Stimulated activated memory B cell treated with anti-CD40 and anti-IgM and Interleukin-4, amounts not matched to agents 10 μg/mL and 1 μg/mL and 100 μg/mL, for 72 hours (primary cell): ENCODE measurements around the gene FHIT.
"Not testable (repeated sequence)": the region's sequence is repeated elsewhere in the genome, so short reads cannot be mapped to it uniquely, and the experiment has no call there.

Source experiments
- ATAC-seq: fragments of 150-1000 bp; cut with Tn5 transposase; 2 replicates; pipeline ENCODE4 v1.10.0; 2021
- H3K27ac Mint-ChIP-seq: one replicate; pipeline ENCODE4 v1.8.0; 2022; ENCODE audit warnings: mild to moderate bottlenecking, mixed read lengths
- H3K27me3 Mint-ChIP-seq: one replicate; pipeline ENCODE4 v1.8.0; 2022; ENCODE audit warnings: mixed read lengths
- H3K36me3 Mint-ChIP-seq: one replicate; pipeline ENCODE4 v1.8.0; 2022; ENCODE audit warnings: mixed read lengths
- H3K4me1 Mint-ChIP-seq: one replicate; pipeline ENCODE4 v1.8.0; 2022; ENCODE audit warnings: mixed read lengths
- H3K4me3 Mint-ChIP-seq: one replicate; pipeline ENCODE4 v1.8.0; 2022; ENCODE audit warnings: mild to moderate bottlenecking, moderate library complexity, mixed read lengths
- H3K9me3 Mint-ChIP-seq: one replicate; pipeline ENCODE4 v1.8.0; 2022; ENCODE audit warnings: mixed read lengths

The FHIT gene

GRCh38 chr3:59809016-59809415 lies 1442.2 kb downstream of the FHIT start:
- ATAC-seq: no peak
- Mint-ChIP-seq H3K4me1 (peaks cover 13% of the 10 kb centered on the region), H3K36me3 (no peaks in the 10 kb centered on the region), H3K9me3 (no peaks in the 10 kb centered on the region), H3K27ac (no peak overlapping the region), H3K27me3 (no peaks in the 10 kb centered on the region), H3K4me3 (no peak overlapping the region)

- H3K9me3 Mint-ChIP-seq: no peaks in the 10 kb centered on the region
- H3K4me1 Mint-ChIP-seq: peaks cover 13% of the 10 kb centered on the region
- no peak overlapping the region for H3K4me3 Mint-ChIP-seq
- H3K27ac Mint-ChIP-seq: no peak overlapping the region
- H3K27me3 Mint-ChIP-seq: no peaks in the 10 kb centered on the region
- ATAC-seq: no peak
- H3K36me3 Mint-ChIP-seq: no peaks in the 10 kb centered on the region
Observed at GRCh38 chr3:59808446-59808845, 1442.8 kb downstream of the FHIT start.

GRCh38 chr3:59803268-59803667 lies 1448.0 kb downstream of the FHIT start:
- H3K36me3 Mint-ChIP-seq: no peaks in the 10 kb centered on the region
- H3K27ac Mint-ChIP-seq: no peak overlapping the region
- H3K27me3 Mint-ChIP-seq: no peaks in the 10 kb centered on the region
- H3K4me1 Mint-ChIP-seq: no peaks in the 10 kb centered on the region
- no peaks in the 10 kb centered on the region for H3K9me3 Mint-ChIP-seq
- no peak overlapping the region for H3K4me3 Mint-ChIP-seq
- no peak for ATAC-seq

GRCh38 chr3:59802453-59802852 lies 1448.8 kb downstream of the FHIT start:
- H3K4me3 Mint-ChIP-seq, H3K4me1 Mint-ChIP-seq, ATAC-seq, H3K27ac Mint-ChIP-seq, H3K9me3 Mint-ChIP-seq, H3K27me3 Mint-ChIP-seq, H3K36me3 Mint-ChIP-seq: not testable (repeated sequence)

- Mint-ChIP-seq H3K4me3 (no peak overlapping the region), H3K27ac (no peak overlapping the region), H3K9me3 (no peaks in the 10 kb centered on the region), H3K27me3 (no peaks in the 10 kb centered on the region), H3K4me1 (no peaks in the 10 kb centered on the region), H3K36me3 (no peaks in the 10 kb centered on the region)
- ATAC-seq: no peak
Observed at GRCh38 chr3:59802045-59802444, 1449.2 kb downstream of the FHIT start.

- no peak for ATAC-seq
- no peak overlapping the region for H3K27ac Mint-ChIP-seq
- no peaks in the 10 kb centered on the region for H3K9me3 Mint-ChIP-seq
- H3K4me1 Mint-ChIP-seq: no peaks in the 10 kb centered on the region
- H3K27me3 Mint-ChIP-seq: no peaks in the 10 kb centered on the region
- no peak overlapping the region for H3K4me3 Mint-ChIP-seq
- no peaks in the 10 kb centered on the region for H3K36me3 Mint-ChIP-seq
Observed at GRCh38 chr3:59800481-59800880, 1450.8 kb downstream of the FHIT start.

GRCh38 chr3:59798372-59799086 lies 1452.7 kb downstream of the FHIT start:
- no peak overlapping the region for H3K4me3 Mint-ChIP-seq
- no peaks in the 10 kb centered on the region for H3K9me3 Mint-ChIP-seq
- H3K36me3 Mint-ChIP-seq: no peaks in the 10 kb centered on the region
- H3K27me3 Mint-ChIP-seq: no peaks in the 10 kb centered on the region
- H3K4me1 Mint-ChIP-seq: no peaks in the 10 kb centered on the region
- no peak overlapping the region for H3K27ac Mint-ChIP-seq
- ATAC-seq: no peak

- Mint-ChIP-seq H3K4me3 (no peak overlapping the region), H3K36me3 (no peaks in the 10 kb centered on the region), H3K27me3 (no peaks in the 10 kb centered on the region), H3K27ac (no peak overlapping the region), H3K4me1 (no peaks in the 10 kb centered on the region), H3K9me3 (no peaks in the 10 kb centered on the region)
- no peak for ATAC-seq
Observed at GRCh38 chr3:59797533-59797932, 1453.7 kb downstream of the FHIT start.

GRCh38 chr3:59796456-59796855 lies 1454.8 kb downstream of the FHIT start:
- Mint-ChIP-seq H3K4me1 (no peaks in the 10 kb centered on the region), H3K36me3 (no peaks in the 10 kb centered on the region), H3K9me3 (no peaks in the 10 kb centered on the region), H3K27me3 (no peaks in the 10 kb centered on the region), H3K27ac (no peak overlapping the region), H3K4me3 (no peak overlapping the region)
- ATAC-seq: no peak

- H3K36me3 Mint-ChIP-seq: no peaks in the 10 kb centered on the region
Observed at GRCh38 chr3:59795756-59796155, 1455.5 kb downstream of the FHIT start.

GRCh38 chr3:59793976-59794375 lies 1457.3 kb downstream of the FHIT start:
- Mint-ChIP-seq H3K4me3 (no peak overlapping the region), H3K27me3 (no peaks in the 10 kb centered on the region), H3K36me3 (no peaks in the 10 kb centered on the region), H3K4me1 (peaks cover 6% of the 10 kb centered on the region), H3K27ac (no peak overlapping the region), H3K9me3 (no peaks in the 10 kb centered on the region)
- no peak for ATAC-seq

More at GRCh38 chr3:59795756-59796155, 1455.5 kb downstream of the FHIT start:
- Mint-ChIP-seq H3K27ac (no peak overlapping the region), H3K9me3 (no peaks in the 10 kb centered on the region), H3K4me3 (no peak overlapping the region), H3K27me3 (no peaks in the 10 kb centered on the region), H3K4me1 (no peaks in the 10 kb centered on the region)
- peak; percentile 24 for ATAC-seq

- no peak overlapping the region for H3K4me3 Mint-ChIP-seq
- H3K36me3 Mint-ChIP-seq: no peaks in the 10 kb centered on the region
- H3K4me1 Mint-ChIP-seq: peaks cover 6% of the 10 kb centered on the region
- H3K27ac Mint-ChIP-seq: no peak overlapping the region
- H3K27me3 Mint-ChIP-seq: no peaks in the 10 kb centered on the region
- H3K9me3 Mint-ChIP-seq: no peaks in the 10 kb centered on the region
- ATAC-seq: no peak
Observed at GRCh38 chr3:59791774-59792308, 1459.4 kb downstream of the FHIT start.

- Mint-ChIP-seq H3K4me3 (no peak overlapping the region), H3K27me3 (no peaks in the 10 kb centered on the region), H3K36me3 (no peaks in the 10 kb centered on the region), H3K9me3 (no peaks in the 10 kb centered on the region), H3K4me1 (peaks cover 6% of the 10 kb centered on the region), H3K27ac (no peak overlapping the region)
- no peak for ATAC-seq
Observed at GRCh38 chr3:59790241-59790640, 1461.0 kb downstream of the FHIT start.

- no peaks in the 10 kb centered on the region for H3K36me3 Mint-ChIP-seq
- H3K27ac Mint-ChIP-seq: no peak overlapping the region
- no peaks in the 10 kb centered on the region for H3K27me3 Mint-ChIP-seq
- H3K9me3 Mint-ChIP-seq: no peaks in the 10 kb centered on the region
- H3K4me1 Mint-ChIP-seq: peaks cover 16% of the 10 kb centered on the region
- no peak for ATAC-seq
- H3K4me3 Mint-ChIP-seq: no peak overlapping the region
Observed at GRCh38 chr3:59788801-59789200, 1462.5 kb downstream of the FHIT start.

GRCh38 chr3:59788133-59788532 lies 1463.1 kb downstream of the FHIT start:
- H3K4me3 Mint-ChIP-seq: no peak overlapping the region
- no peaks in the 10 kb centered on the region for H3K36me3 Mint-ChIP-seq
- no peak overlapping the region for H3K27ac Mint-ChIP-seq
- ATAC-seq: no peak
- H3K4me1 Mint-ChIP-seq: peaks cover 22% of the 10 kb centered on the region
- no peaks in the 10 kb centered on the region for H3K9me3 Mint-ChIP-seq
- no peaks in the 10 kb centered on the region for H3K27me3 Mint-ChIP-seq

GRCh38 chr3:59786374-59786773 lies 1464.9 kb downstream of the FHIT start:
- Mint-ChIP-seq H3K27ac (no peak overlapping the region), H3K4me3 (no peak overlapping the region), H3K27me3 (no peaks in the 10 kb centered on the region), H3K36me3 (no peaks in the 10 kb centered on the region), H3K4me1 (peaks cover 22% of the 10 kb centered on the region), H3K9me3 (no peaks in the 10 kb centered on the region)
- no peak for ATAC-seq
